CD4-positive, alpha-beta T cell treated with Interleukin-4 for 4 hours (primary cell): ENCODE results near the gene NOL6.
"Not testable (repeated sequence)": the region's sequence is repeated elsewhere in the genome, so short reads cannot be mapped to it uniquely, and the experiment has no call there.

Source experiments
- DNase-seq: peaks from one replicate; pipeline ENCODE4 v3.0.0-alpha.2; 2020

Gene NOL6

GRCh38 chr9:33429256-33429985 is 44.3 kb downstream of the NOL6 start:
- no peak for DNase-seq

GRCh38 chr9:33426843-33427293 is 46.9 kb downstream of the NOL6 start:
- DNase-seq, result peak; percentile 43

- DNase-seq, result no peak
Measured at GRCh38 chr9:33425128-33425533, 48.6 kb downstream of the NOL6 start.

- DNase-seq, result not testable (repeated sequence)
Measured at GRCh38 chr9:33424492-33424891, 49.2 kb downstream of the NOL6 start.

GRCh38 chr9:33424043-33424442 is 49.7 kb downstream of the NOL6 start:
- DNase-seq, result not testable (repeated sequence)

- no peak for DNase-seq
Measured at GRCh38 chr9:33419708-33420303, 53.9 kb downstream of the NOL6 start.

- no peak for DNase-seq
Measured at GRCh38 chr9:33418090-33418489, 55.6 kb downstream of the NOL6 start.

GRCh38 chr9:33416996-33417395 is 56.7 kb downstream of the NOL6 start:
- DNase-seq, result peak; percentile 74

- peak; percentile 94 for DNase-seq
Measured at GRCh38 chr9:33415501-33416038, 58.2 kb downstream of the NOL6 start.

GRCh38 chr9:33414889-33415500 is 58.7 kb downstream of the NOL6 start:
- DNase-seq, result no peak

GRCh38 chr9:33414268-33414667 is 59.5 kb downstream of the NOL6 start:
- peak; percentile 11 for DNase-seq
